Lung (tissue), 12 donors: ENCODE data around the gene PHF21B. TPM values are rescaled to one million over a fixed set of nuclear protein-coding genes. Genes with fewer than 3 reads are reported as not detected.

Experiments
- ATAC-seq: fragments of 200-7000 bp; cut with Tn5 transposase; one replicate; pipeline ENCODE4 v1.9.1; 2020; ENCODE audit warnings: moderate number of reproducible peaks; ENCODE audit not compliant: insufficient read depth, low FRiP score
- DNase-seq, 3 donors: peaks; one replicate each; pipeline ENCODE4 v3.0.0-alpha.2; 2013 to 2017
- H3K27ac ChIP-seq, 2 donors: one replicate each; pipeline ENCODE4 v1.5.1; 2013; ENCODE audit warnings: mild to moderate bottlenecking in 2 of 2, moderate library complexity in 2 of 2, control low read depth in 1 of 2, inconsistent platforms in 1 of 2, low read depth in 1 of 2, low read length in 1 of 2
- H3K27me3 ChIP-seq, 3 donors: one replicate each; pipeline ENCODE4 v1.5.1; 2013; ENCODE audit warnings: low read length in 2 of 3; ENCODE audit not compliant: control insufficient read depth in 3 of 3, insufficient read depth in 3 of 3
- H3K36me3 ChIP-seq, 4 donors: one replicate each; pipeline ENCODE4 v1.5.1; 2013; ENCODE audit warnings: low read length in 4 of 4, mild to moderate bottlenecking in 1 of 4, moderate library complexity in 1 of 4; ENCODE audit not compliant: control insufficient read depth in 4 of 4, insufficient read depth in 4 of 4
- H3K4me1 ChIP-seq, 5 donors: one replicate each; pipeline ENCODE4 v1.5.1; 2013; ENCODE audit warnings: low read length in 5 of 5, mild to moderate bottlenecking in 2 of 5, moderate library complexity in 1 of 5; ENCODE audit not compliant: control insufficient read depth in 5 of 5, insufficient read depth in 5 of 5
- H3K4me3 ChIP-seq: one replicate; pipeline ENCODE4 v1.5.1; 2013; ENCODE audit warnings: mild to moderate bottlenecking, control low read depth, moderate library complexity
- H3K9ac ChIP-seq, 2 donors: one replicate each; pipeline ENCODE4 v1.5.1; 2013; ENCODE audit warnings: low read length in 2 of 2, control low read depth in 1 of 2; ENCODE audit not compliant: insufficient read depth in 1 of 2
- H3K9me3 ChIP-seq, 4 donors: one replicate each; pipeline ENCODE4 v1.5.1; 2013; ENCODE audit warnings: low read length in 3 of 4, mild to moderate bottlenecking in 1 of 4, moderate library complexity in 1 of 4; ENCODE audit not compliant: control insufficient read depth in 4 of 4, insufficient read depth in 3 of 4
- WGBS, 2 donors: extraction: QIAGEN DNeasy Blood & Tissue Kit; methylation state at CpG; one replicate each; pipeline ENCODE4 v1.1.7; 2013; 5-methylcytosine and 5-hydroxymethylcytosine counted together
- polyA plus RNA-seq, 2 donors: library from polyadenylated mRNA; stranded (reverse); fragments of 200-250 nt; gene quantifications; one replicate each; pipeline ENCODE4 v1.2.1, GENCODE V29; 2013
- total RNA-seq, 2 donors: library from RNA; depleted of rRNA in 1 of 2; stranded (reverse); fragments of >200 nt in 1 of 2; gene quantifications; one replicate each; pipeline ENCODE4 v1.2.1, GENCODE V29; 2014 to 2021
- TF ChIP-seq, protein P1 (sequence below): IDR thresholded peaks from 2 replicates; pipeline ENCODE4 v1.5.1; 2012; ENCODE audit warnings: mild to moderate bottlenecking; ENCODE audit errors: control extremely low read depth, extremely low read depth
- donor health status: control.
- donor health status: control.
- donor health status: Bipolar disorder and iron deficiency.
- donor health status: healthy.
- donor health status: DM: yes; HTN: yes; CAD: no.

Gene PHF21B
- total and polyA plus RNA-seq, 4 donors = 0.03 to 0.43 (median 0.26) TPM

DNA sequence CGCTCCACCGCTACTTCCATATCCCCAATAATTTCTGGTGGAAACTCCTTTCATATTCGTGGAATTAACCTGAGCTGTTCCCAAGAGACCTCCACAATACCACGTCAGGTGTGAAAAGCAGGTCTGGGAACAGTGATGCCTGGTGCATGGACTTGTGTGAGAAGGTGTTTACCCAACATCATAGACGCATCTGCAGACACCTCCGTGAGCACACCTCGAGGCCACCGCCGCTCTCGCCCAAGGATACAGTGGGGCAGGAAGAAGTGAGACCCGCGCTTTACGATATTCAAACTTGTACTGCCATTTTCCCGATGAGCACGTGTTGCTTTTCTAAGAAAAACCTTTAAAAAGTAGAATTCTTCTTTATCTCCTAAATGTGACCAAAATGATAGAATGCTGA, 8.2 kb downstream of the PHF21B start:
- no peak for ATAC-seq
- H3K9me3 ChIP-seq = peaks cover 0 to 4% (median 0%) of the 10 kb centered on the region in 4 donors
- no peak for DNase-seq
- no peaks in the 10 kb centered on the region for H3K36me3 ChIP-seq
- peaks cover 6 to 8% (median 8%) of the 10 kb centered on the region in 3 donors for H3K27me3 ChIP-seq
- peaks cover 0 to 18% (median 0%) of the 10 kb centered on the region in 5 donors for H3K4me1 ChIP-seq
- no peak overlapping the region for H3K4me3 ChIP-seq
- 92 to 93% methylated on average over 15 of the region's 15 CpGs for whole genome bisulfite sequencing, 2 donors
- H3K9ac ChIP-seq = no peak overlapping the region
- TF ChIP-seq, protein P1, sequence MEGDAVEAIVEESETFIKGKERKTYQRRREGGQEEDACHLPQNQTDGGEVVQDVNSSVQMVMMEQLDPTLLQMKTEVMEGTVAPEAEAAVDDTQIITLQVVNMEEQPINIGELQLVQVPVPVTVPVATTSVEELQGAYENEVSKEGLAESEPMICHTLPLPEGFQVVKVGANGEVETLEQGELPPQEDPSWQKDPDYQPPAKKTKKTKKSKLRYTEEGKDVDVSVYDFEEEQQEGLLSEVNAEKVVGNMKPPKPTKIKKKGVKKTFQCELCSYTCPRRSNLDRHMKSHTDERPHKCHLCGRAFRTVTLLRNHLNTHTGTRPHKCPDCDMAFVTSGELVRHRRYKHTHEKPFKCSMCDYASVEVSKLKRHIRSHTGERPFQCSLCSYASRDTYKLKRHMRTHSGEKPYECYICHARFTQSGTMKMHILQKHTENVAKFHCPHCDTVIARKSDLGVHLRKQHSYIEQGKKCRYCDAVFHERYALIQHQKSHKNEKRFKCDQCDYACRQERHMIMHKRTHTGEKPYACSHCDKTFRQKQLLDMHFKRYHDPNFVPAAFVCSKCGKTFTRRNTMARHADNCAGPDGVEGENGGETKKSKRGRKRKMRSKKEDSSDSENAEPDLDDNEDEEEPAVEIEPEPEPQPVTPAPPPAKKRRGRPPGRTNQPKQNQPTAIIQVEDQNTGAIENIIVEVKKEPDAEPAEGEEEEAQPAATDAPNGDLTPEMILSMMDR = no peak
- H3K27ac ChIP-seq = no peak overlapping the region

DNA sequence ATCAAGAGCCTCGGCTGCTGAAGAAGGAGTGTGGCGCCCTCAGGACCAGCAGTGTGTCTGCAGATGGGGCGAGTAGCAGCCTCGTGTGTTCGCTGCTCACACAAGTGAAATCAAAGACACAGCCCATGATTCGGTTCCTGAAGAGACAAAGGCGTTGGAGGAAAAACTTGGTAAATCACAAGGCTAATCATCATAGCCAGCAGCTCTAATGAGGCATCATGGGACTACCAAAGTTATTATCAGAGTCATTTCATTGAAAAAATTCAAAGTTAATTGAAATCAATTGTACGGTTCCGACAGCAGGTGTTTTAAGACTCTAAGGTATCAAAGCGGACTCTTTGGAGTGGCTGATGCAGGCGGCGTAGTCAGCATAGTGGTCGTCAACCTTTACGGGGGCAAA, 9.5 kb downstream of the PHF21B start:
- no peaks in the 10 kb centered on the region for H3K36me3 ChIP-seq
- ATAC-seq (no peak), DNase-seq (no peak)
- TF ChIP-seq, protein P1 = no peak
- H3K27me3 ChIP-seq = peaks cover 3 to 10% (median 8%) of the 10 kb centered on the region in 3 donors
- H3K9ac ChIP-seq = no peak overlapping the region
- peaks cover 0 to 7% (median 0%) of the 10 kb centered on the region in 4 donors for H3K9me3 ChIP-seq
- WGBS, 2 donors = 89 to 95% methylated on average over 14 of the region's 14 CpGs
- H3K27ac ChIP-seq = no peak overlapping the region
- peaks cover 0 to 5% (median 0%) of the 10 kb centered on the region in 5 donors for H3K4me1 ChIP-seq
- no peak overlapping the region for H3K4me3 ChIP-seq

DNA sequence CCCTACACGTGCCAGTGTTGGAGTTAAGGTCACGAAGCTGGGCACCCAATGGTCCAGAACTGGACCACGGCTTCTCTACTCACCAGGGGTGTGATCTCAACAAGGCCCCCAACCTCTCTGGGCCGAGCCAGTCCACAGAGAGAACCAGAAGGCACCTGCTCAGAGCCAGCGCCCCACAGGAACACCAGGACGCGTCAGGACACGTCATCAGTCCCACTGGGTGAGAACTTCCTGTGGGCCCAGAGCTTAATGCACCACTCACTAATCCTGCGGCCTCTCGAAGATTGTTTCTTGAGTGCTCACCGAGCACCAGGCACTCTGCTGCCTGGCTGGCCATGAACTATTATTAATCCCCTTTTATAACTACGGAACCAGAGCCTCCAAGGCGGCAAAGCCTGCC, 10.1 kb downstream of the PHF21B start:
- Histone ChIP-seq H3K4me1 (no peaks in the 10 kb centered on the region), H3K27ac (no peak overlapping the region), H3K27me3 (peaks cover 0 to 6% (median 6%) of the 10 kb centered on the region in 3 donors), H3K9me3 (peaks cover 0 to 7% (median 0%) of the 10 kb centered on the region in 4 donors), H3K36me3 (no peaks in the 10 kb centered on the region), H3K9ac (no peak overlapping the region), H3K4me3 (no peak overlapping the region)
- 77 to 81% methylated on average over 13 of the region's 13 CpGs for WGBS, 2 donors
- TF ChIP-seq, protein P1 = no peak
- ATAC-seq (no peak), DNase-seq (no peak)

DNA sequence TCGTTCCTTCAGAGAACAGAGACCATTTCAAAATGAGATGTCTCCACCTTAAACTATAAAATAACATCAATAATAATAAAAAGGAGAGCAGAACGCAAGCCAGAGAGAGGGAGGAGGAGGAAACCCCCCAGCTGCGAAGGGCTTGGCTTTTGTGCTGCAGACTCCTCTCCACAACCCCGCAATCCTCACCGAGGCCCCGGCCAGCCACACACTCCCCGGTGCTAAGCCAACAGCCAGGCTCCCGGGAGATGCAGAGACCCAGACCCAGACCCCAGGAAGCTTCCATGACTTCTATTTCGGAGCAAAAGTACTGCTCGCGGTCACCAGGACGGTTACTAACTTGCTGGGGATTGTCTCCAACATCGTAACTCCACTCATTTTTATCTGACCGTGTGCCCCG, 10.6 kb downstream of the PHF21B start:
- no peaks in the 10 kb centered on the region for H3K36me3 ChIP-seq
- DNase-seq = no peak
- peaks cover 0 to 7% (median 0%) of the 10 kb centered on the region in 4 donors for H3K9me3 ChIP-seq
- 86 to 90% methylated on average over 15 of the region's 15 CpGs for WGBS, 2 donors
- H3K4me3 ChIP-seq = no peak overlapping the region
- peaks cover 0 to 5% (median 4%) of the 10 kb centered on the region in 3 donors for H3K27me3 ChIP-seq
- TF ChIP-seq, protein P1 = no peak
- ATAC-seq = no peak
- no peak overlapping the region for H3K27ac ChIP-seq
- H3K4me1 ChIP-seq = no peaks in the 10 kb centered on the region
- H3K9ac ChIP-seq = no peak overlapping the region
